Measurements from ENCODE around the gene SCN1A.
"Not testable (repeated sequence)": the region's sequence is repeated elsewhere in the genome, so short reads cannot be mapped to it uniquely, and the experiment has no call there.

The SCN1A gene

DNA sequence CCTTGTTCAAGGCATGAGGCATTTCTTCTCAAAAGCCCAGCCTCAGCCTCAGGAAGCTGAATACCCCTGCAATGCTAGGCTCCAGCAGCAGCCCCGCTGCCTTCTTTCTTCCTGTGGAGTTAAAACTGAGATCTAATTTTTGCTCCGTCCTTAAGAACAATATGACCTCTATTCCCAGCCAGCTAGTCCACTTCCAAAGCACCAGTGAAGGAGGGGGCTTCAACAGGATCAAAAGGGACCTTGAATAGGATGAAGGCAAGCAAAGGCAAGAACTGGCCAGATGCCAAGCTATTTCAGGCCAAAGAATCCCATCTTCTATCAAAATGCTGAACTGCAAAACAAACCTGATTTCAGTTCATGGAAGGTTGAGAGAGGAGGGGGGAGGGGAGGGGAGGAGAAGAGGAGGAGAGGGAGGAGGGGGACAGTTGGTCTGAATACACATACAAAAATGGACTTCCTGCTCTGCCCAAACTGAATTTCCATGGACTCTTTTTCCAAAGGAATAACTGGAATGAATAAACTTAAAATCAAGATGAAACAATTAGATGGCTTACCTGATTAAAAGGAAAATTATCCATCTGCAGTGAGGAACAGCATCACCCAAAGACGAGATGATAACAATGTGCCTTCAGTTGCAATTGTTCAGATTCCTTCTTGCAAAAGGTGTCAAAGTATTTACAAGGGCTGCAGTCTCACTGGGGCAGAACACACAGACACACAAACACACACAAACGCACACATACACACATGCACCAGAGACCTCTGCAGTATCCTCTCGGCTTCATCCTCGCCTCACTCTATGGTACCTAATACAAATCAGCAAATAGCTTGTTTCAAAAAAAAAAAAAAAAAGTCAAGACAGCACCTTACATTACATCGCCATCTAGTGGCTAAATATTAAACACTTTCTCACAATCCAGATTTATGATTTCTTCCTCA, at the start of gene SCN1A:
Gene SCN1A, minus strand, starts transcription at position 804 of the 939 bp plus-strand sequence. CDS start 54,399 bp downstream, outside the sequence.
- no peak for DNase-seq (ENCODE audit: low read depth)

DNA sequence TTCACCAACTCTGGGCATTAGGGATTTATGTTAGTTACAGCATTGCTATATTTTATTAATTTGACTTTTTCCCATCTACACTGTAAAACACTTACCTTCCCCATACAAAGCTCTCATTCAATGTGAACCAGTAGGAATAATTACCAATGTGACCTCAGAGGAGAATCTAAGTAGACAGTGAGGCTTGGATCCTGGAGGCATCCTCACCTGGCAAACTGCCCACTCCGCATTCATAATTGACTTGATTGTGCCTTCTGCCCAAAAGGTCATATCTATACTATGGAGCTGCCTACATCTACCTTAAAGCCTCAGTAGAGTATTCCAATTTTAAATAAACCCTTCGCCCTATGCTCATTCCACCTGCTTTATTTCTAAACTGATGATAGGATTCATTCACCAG, 45.4 kb upstream of the SCN1A start:
- DNase-seq (ENCODE audit: low read depth) = no peak

DNA sequence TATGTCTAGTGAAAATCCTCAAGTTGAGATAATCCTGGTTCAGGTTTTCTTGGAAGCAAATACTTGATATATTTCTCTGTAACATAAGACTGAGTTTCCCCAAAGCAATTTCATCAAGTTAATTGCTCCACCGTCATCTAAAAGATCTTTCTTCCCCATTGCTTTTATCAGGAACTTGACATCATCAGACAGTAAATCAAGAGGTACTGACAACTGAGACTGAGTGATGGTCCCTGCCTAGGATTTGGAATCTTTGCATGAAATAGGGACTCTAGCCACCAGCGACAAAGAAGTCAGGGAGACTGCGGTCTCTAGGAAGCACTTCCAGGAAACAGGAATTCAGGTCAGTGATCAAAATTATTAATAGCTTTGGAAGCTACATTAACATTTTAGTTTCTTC, 43.4 kb upstream of the SCN1A start:
- DNase-seq (ENCODE audit: low read depth) = no peak

DNA sequence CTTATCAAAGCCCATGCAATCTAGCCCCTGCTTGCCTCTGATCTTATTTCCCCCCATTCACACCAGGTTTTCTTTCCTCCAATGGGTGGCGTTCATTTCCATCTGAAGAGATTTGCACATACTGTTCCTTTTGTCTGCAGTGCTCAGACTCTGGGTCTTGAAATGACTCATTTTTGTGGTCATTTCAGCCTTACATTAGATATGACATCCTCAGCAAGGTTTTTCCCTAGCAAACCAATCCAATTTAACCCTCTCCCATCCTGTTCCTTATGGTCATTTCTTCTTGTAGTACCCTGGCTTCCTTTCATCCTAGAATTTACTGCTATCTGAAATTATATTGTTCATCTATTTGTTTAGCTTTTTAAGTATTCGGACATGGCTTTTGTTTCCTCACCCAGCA, 42.5 kb upstream of the SCN1A start:
- DNase-seq (ENCODE audit: low read depth) = no peak

DNA sequence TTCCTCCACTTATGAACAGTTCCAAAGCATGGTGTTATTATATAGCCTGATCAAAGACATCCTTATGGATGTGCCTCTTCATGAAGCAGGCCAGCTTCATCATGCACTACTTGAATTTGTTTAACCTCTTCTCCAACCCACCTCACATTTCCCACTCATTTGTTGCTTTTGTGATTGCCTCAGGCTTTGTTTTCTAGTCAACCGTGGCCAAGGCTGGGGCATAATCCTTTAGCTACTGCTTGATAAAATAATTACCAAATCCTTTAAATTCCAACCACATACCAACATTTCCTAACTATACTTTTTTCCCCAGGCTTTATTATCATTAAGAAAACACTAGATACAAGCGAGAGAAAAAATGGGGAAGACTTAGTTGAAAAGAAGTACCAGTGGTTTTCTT, 39.6 kb upstream of the SCN1A start:
- no peak for DNase-seq (ENCODE audit: low read depth)

DNA sequence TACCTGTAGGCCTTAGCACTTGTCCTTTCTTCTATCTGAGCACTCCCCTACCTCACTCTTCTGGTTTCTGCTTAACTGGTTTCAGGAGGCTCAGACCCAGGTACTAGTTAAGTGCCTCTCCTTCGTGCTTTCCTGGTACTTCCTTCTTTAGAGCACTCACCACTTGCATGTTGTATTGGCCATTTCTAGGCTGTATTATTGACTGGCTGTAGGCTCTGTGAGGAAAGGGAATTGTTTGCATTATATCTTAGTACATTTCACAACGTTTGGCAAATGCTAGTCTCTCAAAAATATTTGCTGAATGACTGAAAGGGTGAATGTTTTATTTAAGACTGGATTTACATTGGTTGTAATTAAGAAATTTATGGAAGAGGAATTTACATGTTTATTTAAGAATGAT, 36.0 kb upstream of the SCN1A start:
- no peak for DNase-seq (ENCODE audit: low read depth)

DNA sequence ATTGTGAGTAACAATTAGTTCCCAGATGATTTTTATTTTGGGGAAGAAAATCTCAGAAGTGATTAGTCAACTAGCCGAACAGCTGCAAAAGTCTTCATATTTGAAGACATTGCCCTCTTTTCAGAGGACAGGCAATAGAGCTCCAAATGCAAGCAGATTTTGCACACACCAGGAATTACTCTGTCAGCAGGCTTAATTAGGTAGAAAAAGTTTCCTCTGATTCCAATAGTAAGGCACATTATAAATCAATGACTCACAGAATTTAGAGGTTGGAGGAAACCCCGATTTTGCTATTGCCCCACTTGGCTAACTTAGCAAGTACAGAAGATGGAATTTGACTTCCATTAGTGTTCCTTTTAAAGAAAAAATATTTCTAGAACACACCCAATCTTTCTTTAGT, 30.7 kb upstream of the SCN1A start:
- DNase-seq (ENCODE audit: low read depth) = no peak

DNA sequence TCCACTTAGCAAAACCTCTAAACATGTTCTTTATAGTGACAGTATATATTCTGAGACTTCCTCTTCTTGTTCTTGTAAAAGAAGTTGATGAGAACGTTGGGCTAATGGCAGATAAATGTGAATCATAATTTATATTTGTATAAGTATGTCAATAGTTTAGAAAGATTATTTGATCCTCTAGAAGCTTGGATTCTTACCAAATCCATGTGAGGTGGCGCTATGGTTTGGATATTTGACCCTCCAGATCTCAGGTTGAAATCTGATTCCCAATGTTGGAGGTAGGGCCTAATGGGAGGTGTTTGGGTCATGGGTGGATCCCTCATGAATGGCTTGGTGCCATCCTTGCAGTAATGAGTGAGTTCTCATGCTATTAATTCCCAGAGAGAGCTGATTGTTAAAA, 29.8 kb upstream of the SCN1A start:
- DNase-seq (ENCODE audit: low read depth) = no peak

DNA sequence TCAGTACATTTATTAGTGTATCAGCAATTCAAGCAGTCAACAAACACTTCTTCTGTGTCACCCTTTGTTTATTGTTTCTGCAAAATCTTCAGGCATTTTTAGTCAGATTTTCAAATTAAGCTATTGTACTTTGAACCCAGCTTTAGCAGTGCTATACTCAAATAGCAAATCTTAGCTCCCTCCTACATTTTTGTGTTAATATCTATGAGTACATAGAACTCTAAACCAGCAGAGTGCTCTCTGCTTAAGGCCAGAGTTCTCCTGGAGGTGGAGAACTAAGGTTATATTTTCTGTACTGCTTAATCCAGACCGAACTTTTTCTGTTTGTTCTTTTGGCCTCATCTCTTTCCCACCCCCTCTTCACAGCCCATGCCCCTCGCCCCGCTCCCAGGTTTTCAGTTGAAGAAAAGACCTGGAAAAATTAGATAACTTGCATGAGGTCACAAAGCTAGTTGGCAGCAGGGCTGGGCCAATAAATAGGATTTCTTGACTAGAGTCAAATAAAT, 29.2 kb upstream of the SCN1A start:
- DNase-seq (ENCODE audit: low read depth) = no peak

DNA sequence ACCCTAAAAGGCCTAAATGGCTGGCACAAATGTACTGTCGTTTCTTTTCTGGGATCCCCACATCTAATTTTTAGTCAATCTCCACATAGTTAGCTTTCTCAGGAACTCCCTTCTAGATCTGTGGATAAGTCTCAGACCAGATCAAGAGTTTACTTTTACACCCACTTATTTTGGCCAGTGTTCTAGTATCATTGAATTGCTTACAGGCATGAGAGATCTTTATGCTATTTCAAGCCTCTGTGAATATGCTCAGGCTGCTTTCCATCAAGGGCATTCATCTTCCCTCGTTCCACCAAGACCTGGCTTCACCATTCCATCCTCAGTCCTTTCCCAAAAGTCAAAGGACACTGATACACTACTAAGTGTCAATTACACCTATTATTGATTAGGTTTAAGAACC, 27.8 kb upstream of the SCN1A start:
- no peak for DNase-seq (ENCODE audit: low read depth)

DNA sequence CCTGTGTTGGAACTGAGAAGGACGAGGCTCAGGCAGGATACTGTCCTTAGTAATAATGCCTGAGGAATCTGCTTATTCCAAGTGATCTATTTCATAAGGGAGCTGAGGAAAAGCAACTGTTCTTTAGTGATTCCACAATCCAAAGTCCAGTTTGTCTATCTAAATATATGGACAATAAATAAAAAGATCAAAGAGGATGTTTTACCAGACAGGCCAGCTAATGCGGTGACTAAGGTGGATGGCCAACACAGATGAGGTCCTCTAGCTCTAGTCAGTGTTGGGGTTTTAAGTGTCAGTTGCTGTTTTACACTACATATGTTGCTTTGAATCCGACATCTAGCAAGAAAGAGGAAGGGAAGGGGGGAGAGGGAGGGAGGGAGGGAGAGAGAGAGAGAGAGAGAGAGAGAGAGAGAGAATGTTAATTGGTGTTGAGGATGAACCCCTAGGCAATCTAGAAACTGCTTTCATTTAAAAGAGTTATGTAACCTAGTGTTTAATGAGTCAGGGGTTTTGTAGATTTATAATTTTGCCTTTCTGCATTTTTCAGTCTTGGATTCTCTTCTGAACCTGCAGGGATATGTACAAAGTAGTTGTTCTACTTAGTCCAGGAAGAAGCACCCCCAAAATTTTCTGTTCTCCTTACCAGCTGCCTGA, 27.0 kb upstream of the SCN1A start:
- no peak for DNase-seq (ENCODE audit: low read depth)

DNA sequence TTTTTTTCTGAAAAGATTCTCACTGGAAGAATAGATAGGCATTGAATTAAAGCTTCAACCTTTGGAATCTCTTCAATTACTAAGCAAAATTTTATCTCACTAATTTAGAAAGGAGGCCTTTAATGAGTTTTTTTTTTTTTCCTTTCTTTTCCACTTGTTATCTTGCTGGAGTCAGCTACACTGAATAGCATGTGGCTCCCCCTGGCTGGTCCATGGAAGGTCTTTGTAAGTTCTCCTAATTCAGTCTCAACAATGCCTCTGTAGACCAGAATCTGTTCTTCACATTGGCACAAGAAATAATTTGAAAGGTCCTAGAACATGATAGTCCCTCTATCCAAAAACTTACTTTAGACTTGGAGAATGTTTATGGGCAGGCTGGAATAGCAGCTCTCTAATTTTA, 24.2 kb upstream of the SCN1A start:
- DNase-seq (ENCODE audit: low read depth) = no peak

DNA sequence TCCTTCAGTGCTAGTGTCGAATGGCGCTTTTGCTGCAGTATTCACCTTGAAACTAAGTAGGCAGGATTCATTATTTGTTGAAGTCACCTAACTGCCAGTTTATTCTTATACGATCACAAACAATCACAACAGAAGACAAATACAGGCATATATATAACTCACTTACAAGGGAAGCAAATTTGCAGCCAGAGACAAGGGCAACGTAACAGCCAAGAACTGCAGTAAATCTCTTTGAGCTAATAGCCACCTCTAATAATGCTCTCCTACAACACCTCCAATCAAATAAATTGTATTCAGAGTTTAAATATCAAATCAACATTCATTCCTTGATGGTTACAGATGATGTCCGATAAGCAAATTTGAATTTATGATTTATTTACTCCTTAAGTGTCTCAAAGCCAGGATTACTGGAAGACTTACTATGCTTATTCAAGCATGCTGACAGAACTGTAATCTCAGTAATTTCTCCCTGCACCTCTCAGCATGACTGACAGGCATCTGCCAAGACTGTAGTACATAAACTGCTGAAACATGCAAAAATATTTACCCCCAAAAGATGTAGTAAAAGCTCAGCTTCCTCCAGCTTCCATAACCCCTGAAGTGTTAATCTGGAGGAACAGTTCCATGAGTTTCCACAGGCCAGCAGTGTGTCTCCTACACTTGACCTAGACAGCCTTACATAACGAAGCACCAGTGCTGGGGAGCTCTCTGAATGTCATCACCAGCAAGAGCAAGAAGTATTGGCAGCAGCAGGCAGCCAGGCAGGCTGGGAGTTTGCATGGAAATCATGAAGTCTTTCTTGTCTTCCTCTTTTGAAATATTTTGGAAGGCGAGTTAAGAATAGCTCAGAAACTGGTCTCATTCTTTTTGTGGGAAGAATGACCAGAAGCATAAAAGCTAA, 20.9 kb upstream of the SCN1A start:
- DNase-seq (ENCODE audit: low read depth) = no peak

DNA sequence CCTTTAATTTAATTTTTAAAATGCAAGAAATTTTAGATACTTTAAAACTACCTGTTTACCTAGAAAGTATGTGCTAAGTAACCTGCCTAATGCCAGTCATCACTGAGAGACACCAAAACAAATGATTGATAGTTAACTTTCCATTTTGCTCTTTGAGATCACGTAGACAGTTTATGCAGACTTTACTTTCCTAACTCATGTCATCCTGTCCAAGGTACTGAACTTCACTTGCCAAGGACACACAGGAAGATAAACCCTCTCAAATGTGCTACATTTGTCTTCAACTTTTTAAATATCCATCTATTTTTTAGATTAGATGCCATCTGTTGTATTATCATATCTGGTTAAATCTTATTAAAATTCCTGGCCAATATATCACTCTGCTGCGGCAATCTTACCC, 20.1 kb upstream of the SCN1A start:
- DNase-seq (ENCODE audit: low read depth) = no peak

DNA sequence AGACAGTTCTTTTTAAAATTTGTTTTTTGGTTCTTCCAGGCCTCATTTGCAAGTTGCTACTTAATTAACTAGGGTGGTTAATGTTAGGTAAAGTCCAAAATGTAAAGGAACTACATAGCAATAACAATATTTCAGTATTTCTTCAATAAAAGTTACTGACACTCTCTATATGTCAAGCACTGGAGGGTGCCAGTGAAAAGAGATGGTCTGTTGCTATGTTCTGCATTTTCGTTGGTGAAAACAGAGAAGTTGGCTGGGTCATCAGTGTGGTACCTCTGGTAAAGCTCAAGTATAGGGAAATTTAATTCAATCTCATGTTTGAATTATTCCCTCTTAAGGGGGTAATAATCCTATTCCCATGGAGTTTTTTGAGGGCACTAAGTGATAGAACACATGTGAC, 16.3 kb upstream of the SCN1A start:
- DNase-seq (ENCODE audit: low read depth) = no peak

DNA sequence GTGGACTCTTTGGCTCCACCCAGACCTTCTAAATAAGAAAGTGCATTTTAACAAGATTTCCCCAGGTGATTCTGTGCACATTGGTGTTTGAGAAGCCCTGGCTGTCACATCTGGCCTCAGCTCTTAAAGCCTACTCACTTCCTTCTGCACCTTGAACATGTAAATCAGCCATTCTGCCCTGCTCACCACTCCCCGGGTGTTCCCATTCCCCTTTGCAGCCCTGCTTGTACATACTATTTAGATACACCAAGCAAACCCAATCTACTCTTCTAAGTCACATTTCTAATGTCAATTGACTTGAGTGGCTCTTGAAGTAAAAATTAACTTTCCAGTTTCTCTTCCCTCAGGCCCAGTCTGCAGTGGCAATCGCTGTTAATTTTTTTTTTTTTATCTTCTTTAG, 13.1 kb upstream of the SCN1A start:
- DNase-seq (ENCODE audit: low read depth) = no peak

DNA sequence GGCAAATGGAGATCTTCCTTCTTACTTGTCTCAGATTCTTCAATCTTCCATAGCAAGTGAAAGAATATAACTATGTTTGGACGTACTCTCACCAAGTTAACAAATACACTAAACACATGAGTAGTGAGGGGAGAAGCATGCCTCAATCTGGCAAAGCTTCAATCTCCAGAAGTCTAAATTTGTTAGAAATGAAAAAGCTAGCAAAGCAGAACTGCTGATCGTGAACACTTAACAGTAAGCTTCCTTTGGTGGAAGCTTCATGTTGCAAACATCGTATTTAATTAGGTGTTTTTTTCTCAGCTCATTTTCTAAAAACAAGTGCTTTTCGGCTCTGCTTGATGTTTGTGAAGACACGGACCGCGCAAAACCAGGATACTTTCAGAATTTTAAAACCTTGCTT, 12.7 kb upstream of the SCN1A start:
- no peak for DNase-seq (ENCODE audit: low read depth)

DNA sequence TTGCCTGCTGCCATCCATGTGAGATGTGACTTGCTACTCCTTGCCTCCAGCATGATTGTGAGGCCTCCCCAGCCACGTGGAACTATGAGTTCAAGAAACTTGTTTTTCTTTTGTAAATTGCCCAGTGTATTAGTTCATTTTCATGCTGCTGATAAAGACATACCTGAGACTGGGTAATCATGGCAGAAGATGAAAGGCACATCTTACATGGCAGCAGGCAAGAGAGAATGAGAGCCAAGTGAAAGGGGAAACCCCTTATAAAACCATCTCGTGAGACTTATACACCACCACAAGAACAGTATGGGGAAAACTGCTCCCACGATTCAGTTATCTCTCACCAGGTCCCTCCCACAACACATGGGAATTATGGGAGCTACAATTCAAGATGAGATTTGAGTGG, 11.7 kb upstream of the SCN1A start:
- DNase-seq (ENCODE audit: low read depth) = not testable (repeated sequence)

DNA sequence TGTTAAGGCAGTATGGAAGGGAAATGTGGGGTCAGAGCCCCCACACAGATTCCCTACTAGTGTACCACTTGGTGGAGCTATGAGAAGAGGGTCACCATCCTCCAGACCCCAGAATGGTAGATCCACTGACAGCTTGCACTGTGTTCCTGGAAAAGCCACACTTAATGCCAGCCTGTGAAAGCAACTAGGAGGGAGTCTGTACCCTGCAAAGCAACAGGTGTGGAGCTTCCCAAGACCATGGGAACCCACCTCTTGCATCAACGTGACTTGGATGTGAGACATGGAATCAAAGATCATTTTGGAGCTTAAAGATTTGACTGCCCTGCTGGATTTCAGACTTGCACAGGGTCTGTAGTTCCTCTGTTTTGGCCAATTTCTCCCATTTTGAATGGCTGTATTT, 10.8 kb upstream of the SCN1A start:
- DNase-seq (ENCODE audit: low read depth) = no peak

DNA sequence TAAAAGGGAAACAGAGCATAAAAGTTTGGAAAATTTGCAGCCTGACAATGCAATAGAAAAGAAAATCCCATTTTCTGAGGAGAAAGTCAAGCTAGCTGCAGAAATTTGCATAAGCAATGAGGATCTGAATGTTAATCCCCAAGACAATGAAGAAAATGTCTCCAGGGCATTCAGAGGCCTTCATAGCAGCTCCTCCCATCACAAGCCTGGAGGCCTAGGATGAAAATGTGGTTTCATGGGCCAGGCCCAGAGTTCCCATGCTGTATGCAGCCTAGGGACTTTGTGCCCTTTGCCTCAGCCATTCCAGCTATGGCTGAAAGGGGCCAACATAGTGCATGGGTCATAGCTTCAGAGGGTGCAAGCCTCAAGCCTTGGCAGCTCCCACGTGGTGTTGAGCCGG, 10.3 kb upstream of the SCN1A start:
- no peak for DNase-seq (ENCODE audit: low read depth)

DNA sequence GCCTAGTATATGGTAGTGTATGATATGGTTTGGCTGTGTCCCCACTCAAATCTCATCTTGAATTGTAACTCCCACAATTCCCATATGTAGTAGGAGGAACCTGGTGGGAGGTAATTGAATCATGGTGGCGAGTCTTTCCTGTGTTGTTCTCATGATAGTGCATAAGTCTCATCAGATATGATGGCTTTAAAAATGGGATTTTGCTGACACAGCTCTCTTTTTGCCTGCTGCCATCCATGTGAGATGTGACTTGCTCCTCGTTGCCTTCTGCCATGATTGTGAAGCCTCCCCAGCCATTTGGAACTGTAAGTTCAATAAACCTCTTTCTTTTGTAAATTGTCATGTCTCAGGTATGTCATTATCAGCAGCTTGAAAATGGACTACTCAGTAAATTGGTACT, 9.5 kb upstream of the SCN1A start:
- no peak for DNase-seq (ENCODE audit: low read depth)

DNA sequence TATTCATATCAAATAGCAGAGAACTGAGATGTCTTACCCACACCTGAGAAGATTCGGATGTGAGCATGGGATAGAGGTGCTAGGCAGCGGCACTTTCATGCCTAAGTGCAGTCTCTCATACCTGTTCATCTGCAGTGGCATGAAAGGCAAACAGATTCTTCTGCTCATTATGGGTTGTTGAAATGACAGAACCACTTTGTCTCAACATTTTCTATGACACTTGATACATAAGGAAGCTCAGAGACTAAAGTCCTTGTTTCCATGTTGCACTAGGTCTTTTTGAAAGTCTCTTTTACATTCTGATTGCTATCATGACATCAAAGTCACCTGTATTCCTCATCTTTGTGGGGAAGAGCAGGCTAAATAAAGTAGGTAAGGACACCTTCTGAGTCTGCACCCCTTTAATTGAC, 8.0 kb upstream of the SCN1A start:
- no peak for DNase-seq (ENCODE audit: low read depth)

Measured in GM04504 (cell line).